Neural progenitor cell (in vitro differentiated cells): ENCODE data around the gene F11R.
"Not testable (repeated sequence)": the region's sequence is repeated elsewhere in the genome, so short reads cannot be mapped to it uniquely, and the experiment has no call there.

ENCODE experiments used
- CTCF ChIP-seq: fragments of 200-600 bp; sonication (generic); IDR thresholded peaks from 2 replicates; pipeline ENCODE4 v1.5.1; 2017; ENCODE audit warnings: antibody characterized with exemption, mild to moderate bottlenecking
- EZH2 ChIP-seq: fragments of 200-600 bp; sonication (generic); IDR thresholded peaks from 2 replicates; pipeline ENCODE4 v1.6.1; 2017; ENCODE audit warnings: antibody characterized with exemption, mild to moderate bottlenecking, moderate library complexity
- EZH2phosphoT487 ChIP-seq: fragments of 200-600 bp; sonication (generic); IDR thresholded peaks from 2 replicates; pipeline ENCODE4 v1.6.1; 2017; ENCODE audit warnings: antibody characterized with exemption

- not testable (repeated sequence) for TF ChIP-seq CTCF, EZH2, EZH2phosphoT487
These were observed 1.8 kb downstream of the F11R start for GRCh38 chr1:161019111-161019660.
